Activated CD4-positive, alpha-beta T cell treated with anti-CD3 and anti-CD28 coated beads for 36 hours (primary cell): ENCODE data around the gene C6orf141. TPM values are rescaled to one million over a fixed set of nuclear protein-coding genes. Genes with fewer than 3 reads are reported as not detected.
A peak's percentile ranks its signal among the peaks of the same experiment; 100 is the strongest.

ENCODE experiments used
- ATAC-seq: fragments of 200-7000 bp; cut with Tn5 transposase; one replicate; pipeline ENCODE4 v1.10.0; 2021; ENCODE audit warnings: mild to moderate bottlenecking, moderate library complexity
- CTCF ChIA-PET: fragments of 350-600 bp; sonication (Branson Sonifier 250); formaldehyde crosslinking; loops from one replicate; lab custom pipeline; 2021; ENCODE audit warnings: antibody characterized with exemption; lab: Charles Lee
- POLR2A ChIA-PET: fragments of 350-600 bp; sonication (Branson Sonifier 250); formaldehyde crosslinking; loops from one replicate; lab custom pipeline; 2021; ENCODE audit warnings: antibody characterized with exemption, inconsistent platforms; lab: Charles Lee
- DNase-seq: peaks from one replicate; pipeline ENCODE4 v3.0.0-alpha.2; 2020
- H3K27ac Mint-ChIP-seq: one replicate; pipeline ENCODE4 v1.8.0; 2021; ENCODE audit warnings: mixed read lengths
- H3K27me3 Mint-ChIP-seq: one replicate; pipeline ENCODE4 v1.8.0; 2021; ENCODE audit warnings: mixed read lengths
- H3K36me3 Mint-ChIP-seq: one replicate; pipeline ENCODE4 v1.8.0; 2021; ENCODE audit warnings: low read depth, mixed read lengths
- H3K4me1 Mint-ChIP-seq: one replicate; pipeline ENCODE4 v1.8.0; 2021; ENCODE audit warnings: mixed read lengths
- H3K4me3 Mint-ChIP-seq: one replicate; pipeline ENCODE4 v1.8.0; 2021; ENCODE audit warnings: mild to moderate bottlenecking, moderate library complexity, mixed read lengths
- H3K9me3 Mint-ChIP-seq: one replicate; pipeline ENCODE4 v1.8.0; 2021; ENCODE audit warnings: low read depth, mixed read lengths
- intact Hi-C, 2 experiments: fragments of 100-400 bp; cut with DNase I in 1 of 2; cut with micrococcal nuclease in 1 of 2; formaldehyde crosslinking; loops; one replicate each; pipeline versions ENCODE4 v1.14.2 to v1.15.1; 2022 to 2024; cut with DNase I, micrococcal nuclease
- total RNA-seq, 2 experiments: library from RNA; stranded (reverse); gene quantifications; one replicate each; pipeline ENCODE4 v1.2.3, GENCODE V29; 2021

The C6orf141 gene
- total RNA-seq, 2 experiments from 2014 or later, result 1.1 TPM

GRCh38 chr6:49555951-49556350, 5.5 kb downstream of the C6orf141 start:
- no peak overlapping the region for H3K4me3 Mint-ChIP-seq
- POLR2A ChIA-PET, result no interaction called here
- DNase-seq, result no peak
- CTCF ChIA-PET, result no interaction called here
- no peak for ATAC-seq
- no peak overlapping the region for H3K27ac Mint-ChIP-seq
- peaks cover 19% of the 10 kb centered on the region for H3K4me1 Mint-ChIP-seq
- no peaks in the 10 kb centered on the region for H3K36me3 Mint-ChIP-seq
- peaks cover 16% of the 10 kb centered on the region for H3K27me3 Mint-ChIP-seq
- H3K9me3 Mint-ChIP-seq, result no peaks in the 10 kb centered on the region
- intact Hi-C loops, result no loop called here

DNA sequence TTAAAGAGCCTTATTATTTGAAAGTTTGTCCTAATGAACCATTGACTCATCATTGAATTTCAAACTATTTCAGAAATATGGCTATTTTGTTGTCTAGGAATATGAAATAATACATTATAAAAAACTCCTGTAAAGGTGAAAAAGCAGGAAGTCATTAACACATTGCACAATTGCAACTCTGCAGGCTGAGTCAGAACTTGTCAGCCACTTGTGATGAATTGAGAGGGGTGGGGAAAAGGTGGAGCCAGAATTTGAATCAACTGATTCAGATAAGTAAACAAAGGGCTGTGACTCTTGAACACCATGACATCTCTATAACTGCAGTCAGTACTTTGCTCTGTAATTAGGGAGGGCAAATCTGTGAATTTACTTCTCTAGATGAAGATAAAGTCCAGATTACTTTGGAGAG, 6.0 kb downstream of the C6orf141 start:
- ATAC-seq, result peak; percentile 72
- intact Hi-C loops, result no loop called here
- CTCF ChIA-PET, result no interaction called here
- H3K9me3 Mint-ChIP-seq, result no peaks in the 10 kb centered on the region
- peaks cover 12% of the 10 kb centered on the region for H3K27me3 Mint-ChIP-seq
- DNase-seq, result peak; percentile 39
- peaks cover 15% of the 10 kb centered on the region for H3K4me1 Mint-ChIP-seq
- H3K4me3 Mint-ChIP-seq, result no peak overlapping the region
- no peak overlapping the region for H3K27ac Mint-ChIP-seq
- POLR2A ChIA-PET, result no interaction called here
- H3K36me3 Mint-ChIP-seq, result no peaks in the 10 kb centered on the region

DNA sequence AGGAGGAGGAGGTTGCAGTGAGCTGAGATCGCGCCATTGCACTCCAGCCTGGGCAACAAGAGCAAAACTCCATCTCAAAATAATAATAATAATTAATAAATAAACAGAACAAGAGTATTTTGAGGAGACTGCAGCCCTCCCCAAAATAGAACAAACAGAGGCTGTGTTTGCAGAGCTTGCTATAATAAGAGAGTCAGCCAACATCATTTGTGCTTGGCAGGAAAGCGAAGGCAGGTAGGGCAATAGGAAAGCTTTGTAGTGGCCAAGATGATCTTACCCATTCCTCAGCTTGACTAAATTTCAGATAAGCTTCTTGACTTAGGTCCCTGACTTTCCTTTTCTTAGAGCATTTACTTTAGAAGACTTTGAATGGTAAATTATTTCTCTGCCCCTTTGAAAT, 6.7 kb downstream of the C6orf141 start:
- Mint-ChIP-seq H3K9me3 (no peaks in the 10 kb centered on the region), H3K4me3 (no peak overlapping the region), H3K36me3 (no peaks in the 10 kb centered on the region), H3K4me1 (peaks cover 9% of the 10 kb centered on the region), H3K27me3 (peaks cover 13% of the 10 kb centered on the region), H3K27ac (no peak overlapping the region)
- ATAC-seq (no peak), DNase-seq (no peak)
- ChIA-PET POLR2A (no interaction called here), CTCF (interaction anchor here (0.7 kb wide), 1 partner anchor 20 kb away, joined by 3 read pairs; no protein-coding TSS in a partner anchor)
- intact Hi-C loops, result no loop called here

GRCh38 chr6:49558238-49558637, 7.8 kb downstream of the C6orf141 start:
- Mint-ChIP-seq H3K36me3 (no peaks in the 10 kb centered on the region), H3K9me3 (no peaks in the 10 kb centered on the region), H3K27me3 (peaks cover 13% of the 10 kb centered on the region), H3K4me1 (peaks cover 9% of the 10 kb centered on the region), H3K4me3 (no peak overlapping the region), H3K27ac (no peak overlapping the region)
- CTCF ChIA-PET, result interaction anchor here (0.6 kb wide), 1 partner anchor 1676 kb away, joined by 3 read pairs; no protein-coding TSS in a partner anchor
- POLR2A ChIA-PET, result no interaction called here
- DNase-seq, result no peak
- intact Hi-C loops, result no loop called here
- no peak for ATAC-seq

DNA sequence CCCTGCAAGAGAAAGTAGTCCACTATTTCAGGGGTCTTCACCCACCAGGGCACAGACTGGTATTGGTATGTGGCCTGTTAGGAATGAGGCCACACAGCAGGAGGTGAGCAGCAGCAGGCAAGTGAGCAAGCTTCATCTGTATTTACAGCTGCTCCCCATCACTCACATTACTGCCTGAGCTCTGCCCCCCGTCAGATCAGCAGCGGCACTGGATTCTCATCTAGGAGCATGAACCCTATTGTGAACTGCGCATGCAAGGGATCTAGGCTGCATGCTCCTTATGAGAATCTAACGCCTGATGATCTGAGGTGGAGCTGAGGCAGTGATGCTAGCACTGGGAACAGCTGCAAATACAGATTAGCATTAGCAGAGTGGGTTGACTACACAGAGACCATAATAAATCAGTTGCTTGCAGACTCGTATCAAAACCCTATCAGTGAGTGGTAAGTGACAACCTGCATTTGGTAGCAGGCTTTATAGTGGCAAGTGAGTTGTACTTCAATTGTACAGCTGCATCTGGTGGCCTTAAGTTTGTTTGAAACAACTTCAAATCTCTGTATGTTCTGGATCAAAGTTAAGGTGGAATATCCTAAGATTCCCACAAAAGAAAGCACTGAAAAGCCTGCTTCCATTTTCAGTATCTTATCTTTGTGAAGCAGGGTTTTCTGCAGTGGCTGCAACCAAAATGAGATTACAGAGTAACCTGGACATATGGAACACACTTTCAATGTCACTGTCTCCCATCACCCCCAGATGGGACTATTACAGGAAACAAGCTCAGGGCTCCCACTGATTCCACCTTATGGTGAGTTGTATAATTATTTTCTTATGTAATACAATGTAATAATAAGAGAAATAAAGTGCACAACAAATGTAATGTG, 12.8 kb downstream of the C6orf141 start:
- H3K4me3 Mint-ChIP-seq, result no peak overlapping the region
- POLR2A ChIA-PET, result interaction anchor here (0.6 kb wide), 1 partner anchor 9 kb away, joined by 3 read pairs; no protein-coding TSS in a partner anchor
- no peaks in the 10 kb centered on the region for H3K36me3 Mint-ChIP-seq
- peaks cover 13% of the 10 kb centered on the region for H3K27me3 Mint-ChIP-seq
- CTCF ChIA-PET, result no interaction called here
- no peak overlapping the region for H3K27ac Mint-ChIP-seq
- intact Hi-C loops, result no loop called here
- no peak for DNase-seq
- no peaks in the 10 kb centered on the region for H3K9me3 Mint-ChIP-seq
- H3K4me1 Mint-ChIP-seq, result no peaks in the 10 kb centered on the region
- ATAC-seq, result no peak

- Mint-ChIP-seq H3K4me1 (no peaks in the 10 kb centered on the region), H3K27ac (no peak overlapping the region), H3K27me3 (peaks cover 14% of the 10 kb centered on the region), H3K4me3 (no peak overlapping the region), H3K36me3 (no peaks in the 10 kb centered on the region), H3K9me3 (no peaks in the 10 kb centered on the region)
- ChIA-PET POLR2A (no interaction called here), CTCF (no interaction called here)
- DNase-seq, result no peak
- ATAC-seq, result no peak
- intact Hi-C loops, result no loop called here
Observed at GRCh38 chr6:49564552-49564951, 14.1 kb downstream of the C6orf141 start.

- no peaks in the 10 kb centered on the region for H3K9me3 Mint-ChIP-seq
- H3K4me1 Mint-ChIP-seq, result no peaks in the 10 kb centered on the region
- no peak for DNase-seq
- CTCF ChIA-PET, result interaction anchor here (1.3 kb wide), 1 partner anchor 12 kb away, joined by 3 read pairs; no protein-coding TSS in a partner anchor
- H3K27me3 Mint-ChIP-seq, result peaks cover 14% of the 10 kb centered on the region
- no peak overlapping the region for H3K4me3 Mint-ChIP-seq
- no peaks in the 10 kb centered on the region for H3K36me3 Mint-ChIP-seq
- H3K27ac Mint-ChIP-seq, result no peak overlapping the region
- intact Hi-C loops, result no loop called here
- no peak for ATAC-seq
- POLR2A ChIA-PET, result no interaction called here
Observed at GRCh38 chr6:49565261-49565660, 14.8 kb downstream of the C6orf141 start.

- no peaks in the 10 kb centered on the region for H3K36me3 Mint-ChIP-seq
- no peaks in the 10 kb centered on the region for H3K9me3 Mint-ChIP-seq
- H3K27ac Mint-ChIP-seq, result no peak overlapping the region
- peaks cover 12% of the 10 kb centered on the region for H3K27me3 Mint-ChIP-seq
- no peak overlapping the region for H3K4me3 Mint-ChIP-seq
- ChIA-PET CTCF (interaction anchor here (1.3 kb wide), 1 partner anchor 13 kb away, joined by 3 read pairs; no protein-coding TSS in a partner anchor), POLR2A (no interaction called here)
- DNase-seq (no peak), ATAC-seq (no peak)
- no peaks in the 10 kb centered on the region for H3K4me1 Mint-ChIP-seq
- intact Hi-C loops, result no loop called here
Observed at GRCh38 chr6:49565855-49566254, 15.4 kb downstream of the C6orf141 start.

DNA sequence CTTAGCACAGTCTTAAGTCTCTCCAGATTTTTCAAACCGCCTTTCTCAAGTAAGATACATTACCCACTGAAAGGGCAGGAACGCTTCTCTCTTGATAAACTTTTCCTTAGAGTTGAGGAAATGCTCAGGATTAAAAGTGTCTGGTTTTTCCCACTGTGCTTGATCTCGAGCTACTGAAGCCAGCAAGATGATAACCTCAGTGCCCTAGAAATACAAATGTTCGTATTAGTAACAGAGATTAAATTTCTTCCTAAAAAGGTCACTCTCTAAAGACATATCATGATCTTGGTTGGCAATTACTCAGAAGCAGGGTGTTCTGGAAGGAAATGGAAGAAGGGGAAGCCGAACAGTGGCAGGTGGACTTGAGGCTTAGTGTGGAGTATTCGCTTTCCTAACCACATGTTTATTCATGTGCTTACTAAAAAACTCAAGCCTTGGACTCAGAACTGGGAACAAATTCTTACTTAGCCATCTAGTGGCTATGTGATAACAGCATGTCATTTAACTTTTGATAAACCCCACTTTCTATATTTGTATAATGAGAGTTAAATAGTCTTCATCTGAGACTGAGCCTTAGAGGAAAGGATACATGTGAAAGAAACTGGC, 20.1 kb downstream of the C6orf141 start:
- Mint-ChIP-seq H3K36me3 (no peaks in the 10 kb centered on the region), H3K4me1 (no peaks in the 10 kb centered on the region), H3K27me3 (peaks cover 2% of the 10 kb centered on the region), H3K27ac (no peak overlapping the region), H3K4me3 (no peak overlapping the region), H3K9me3 (no peaks in the 10 kb centered on the region)
- intact Hi-C loops, result no loop called here
- CTCF ChIA-PET, result interaction anchor here (1.0 kb wide), 1 partner anchor 38 kb away, joined by 6 read pairs; no protein-coding TSS in a partner anchor
- ATAC-seq, result no peak
- no peak for DNase-seq
- POLR2A ChIA-PET, result no interaction called here

- CTCF ChIA-PET, result no interaction called here
- H3K27ac Mint-ChIP-seq, result no peak overlapping the region
- no peaks in the 10 kb centered on the region for H3K36me3 Mint-ChIP-seq
- intact Hi-C loops, result no loop called here
- no peaks in the 10 kb centered on the region for H3K9me3 Mint-ChIP-seq
- ATAC-seq, result no peak
- H3K27me3 Mint-ChIP-seq, result no peaks in the 10 kb centered on the region
- POLR2A ChIA-PET, result no interaction called here
- H3K4me3 Mint-ChIP-seq, result no peak overlapping the region
- no peak for DNase-seq
- H3K4me1 Mint-ChIP-seq, result no peaks in the 10 kb centered on the region
Observed at GRCh38 chr6:49576618-49577017, 26.1 kb downstream of the C6orf141 start.

DNA sequence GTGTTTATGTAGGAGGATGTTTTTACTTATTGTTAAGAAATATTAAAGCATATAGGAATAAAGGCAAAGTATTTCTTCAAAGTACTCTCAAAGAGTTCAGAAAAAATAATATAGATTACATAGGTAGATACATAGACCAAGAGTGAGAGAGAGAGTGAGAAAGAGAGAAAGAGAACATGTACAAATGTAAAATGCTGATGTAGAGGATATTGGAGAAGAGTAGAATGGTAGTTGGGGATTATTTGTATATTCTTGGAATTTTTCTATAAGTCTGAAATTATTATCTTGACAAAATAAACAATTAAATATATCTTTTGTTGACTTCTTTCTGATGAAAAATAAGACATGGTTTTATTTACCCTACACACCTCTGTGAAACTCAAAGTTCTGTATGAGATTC, 29.2 kb downstream of the C6orf141 start:
- DNase-seq (no peak), ATAC-seq (no peak)
- no peak overlapping the region for H3K27ac Mint-ChIP-seq
- no peaks in the 10 kb centered on the region for H3K4me1 Mint-ChIP-seq
- CTCF ChIA-PET, result no interaction called here
- peaks cover 3% of the 10 kb centered on the region for H3K27me3 Mint-ChIP-seq
- intact Hi-C loops, result no loop called here
- POLR2A ChIA-PET, result no interaction called here
- H3K36me3 Mint-ChIP-seq, result no peaks in the 10 kb centered on the region
- no peaks in the 10 kb centered on the region for H3K9me3 Mint-ChIP-seq
- no peak overlapping the region for H3K4me3 Mint-ChIP-seq

GRCh38 chr6:49582529-49582928, 32.1 kb downstream of the C6orf141 start:
- H3K36me3 Mint-ChIP-seq, result no peaks in the 10 kb centered on the region

More at GRCh38 chr6:49582529-49582928, 32.1 kb downstream of the C6orf141 start:
- no peak for DNase-seq
- H3K27ac Mint-ChIP-seq, result no peak overlapping the region
- H3K4me3 Mint-ChIP-seq, result no peak overlapping the region
- ChIA-PET POLR2A (no interaction called here), CTCF (no interaction called here)
- ATAC-seq, result no peak
- peaks cover 3% of the 10 kb centered on the region for H3K27me3 Mint-ChIP-seq
- no peaks in the 10 kb centered on the region for H3K4me1 Mint-ChIP-seq
- intact Hi-C loops, result no loop called here
- no peaks in the 10 kb centered on the region for H3K9me3 Mint-ChIP-seq
